Body of pancreas (tissue), 4 donors: ENCODE measurements around the gene GRIK1. TPM values are rescaled to one million over a fixed set of nuclear protein-coding genes. Genes with fewer than 3 reads are reported as not detected.

ENCODE experiments used
- ATAC-seq: fragments of 150-250 bp; one replicate; pipeline ENCODE4 v1.9.1; 2016
- DNase-seq, 4 donors: peaks; one replicate each; pipeline ENCODE4 v3.0.0-alpha.2; 2019
- H3K27ac ChIP-seq, 4 donors: fragments of 200-600 bp; sonication (generic); 1 replicate in 3 of 4; 2 replicates in 1 of 4; pipeline versions ENCODE4 v1.5.1 to v1.6.1; 2016 to 2019; ENCODE audit warnings: mild to moderate bottlenecking in 1 of 4, mixed read lengths in 1 of 4, moderate library complexity in 1 of 4
- H3K27me3 ChIP-seq, 2 donors: fragments of 200-600 bp; sonication (generic); one replicate each; pipeline ENCODE4 v1.6.0; 2016; ENCODE audit warnings: mild to moderate bottlenecking in 1 of 2
- H3K36me3 ChIP-seq, 2 donors: fragments of 200-600 bp; sonication (generic); replicated peaks in 1 of 2; 2 replicates each; pipeline ENCODE4 v1.5.1; 2016; ENCODE audit warnings: low read depth in 2 of 2; ENCODE audit not compliant: insufficient read depth in 1 of 2
- H3K4me1 ChIP-seq: fragments of 200-600 bp; sonication (generic); one replicate; pipeline ENCODE4 v1.6.0; 2016
- H3K4me3 ChIP-seq, 2 donors: fragments of 200-600 bp; sonication (generic); 1 replicate in 1 of 2; 2 replicates in 1 of 2; pipeline ENCODE4 v1.5.1; 2016 to 2019
- H3K9me3 ChIP-seq, 3 donors: fragments of 200-600 bp; sonication (generic); 1 replicate in 2 of 3; 2 replicates in 1 of 3; pipeline ENCODE4 v1.5.1; 2016
- CTCF ChIP-seq, 7 experiments: fragments of 450-650 bp in 4 of 7; fragments of 200-600 bp in 3 of 7; sonication (generic) in 3 of 7; IDR thresholded peaks; one replicate each; pipeline ENCODE4 v1.5.1; 2016 to 2019; ENCODE audit warnings: antibody characterized with exemption in 7 of 7
- POLR2A ChIP-seq, 3 donors: fragments of 450-650 bp; IDR thresholded peaks; one replicate each; pipeline ENCODE4 v1.6.1; 2016; ENCODE audit warnings: antibody characterized with exemption in 3 of 3, mild to moderate bottlenecking in 2 of 3
- WGBS, 2 donors: methylation state at CpG; one replicate each; pipeline ENCODE4 v1.1.5; 2017; 5-methylcytosine and 5-hydroxymethylcytosine counted together
- intact Hi-C: fragments of 100-400 bp; cut with DNase I; formaldehyde crosslinking; loops from one replicate; pipeline ENCODE4 v1.15.1; 2023
- total RNA-seq, 2 donors: library from RNA; depleted of rRNA; stranded (reverse); fragments of >200 nt; gene quantifications; one replicate each; pipeline ENCODE4 v1.1.0, GENCODE V29; 2016

GRIK1 gene
- total RNA-seq, 2 donors from 2014 or later: 0.66 TPM; not detected in 1

GRCh38 chr21:29854795-29855194 lies 85.0 kb downstream of the GRIK1 start:
- H3K27ac ChIP-seq: no peak overlapping the region
- H3K4me1 ChIP-seq: no peaks in the 10 kb centered on the region
- no peaks in the 10 kb centered on the region for H3K27me3 ChIP-seq
- intact Hi-C loops: no loop called here
- TF ChIP-seq POLR2A (IDR thresholded peaks at IDR 0.05) (no peak), CTCF (IDR thresholded peaks at IDR 0.05) (no peak)
- H3K36me3 ChIP-seq: no peaks in the 10 kb centered on the region
- no peaks in the 10 kb centered on the region for H3K9me3 ChIP-seq
- 95 to 100% methylated on average over 1 of the region's 1 CpG for WGBS, 2 donors
- ATAC-seq: no peak
- no peak for DNase-seq
- no peak overlapping the region for H3K4me3 ChIP-seq

- no peak for ATAC-seq
- Histone ChIP-seq H3K4me1 (no peaks in the 10 kb centered on the region), H3K36me3 (no peaks in the 10 kb centered on the region), H3K4me3 (no peak overlapping the region), H3K9me3 (no peaks in the 10 kb centered on the region), H3K27ac (no peak overlapping the region), H3K27me3 (no peaks in the 10 kb centered on the region)
- DNase-seq: no peak
- TF ChIP-seq POLR2A (IDR thresholded peaks at IDR 0.05) (no peak), CTCF (IDR thresholded peaks at IDR 0.05) (no peak)
- 63 to 65% methylated on average over 3 of the region's 3 CpGs for WGBS, 2 donors
- intact Hi-C loops: no loop called here
These were observed 88.2 kb downstream of the GRIK1 start for GRCh38 chr21:29851611-29852010.

DNA sequence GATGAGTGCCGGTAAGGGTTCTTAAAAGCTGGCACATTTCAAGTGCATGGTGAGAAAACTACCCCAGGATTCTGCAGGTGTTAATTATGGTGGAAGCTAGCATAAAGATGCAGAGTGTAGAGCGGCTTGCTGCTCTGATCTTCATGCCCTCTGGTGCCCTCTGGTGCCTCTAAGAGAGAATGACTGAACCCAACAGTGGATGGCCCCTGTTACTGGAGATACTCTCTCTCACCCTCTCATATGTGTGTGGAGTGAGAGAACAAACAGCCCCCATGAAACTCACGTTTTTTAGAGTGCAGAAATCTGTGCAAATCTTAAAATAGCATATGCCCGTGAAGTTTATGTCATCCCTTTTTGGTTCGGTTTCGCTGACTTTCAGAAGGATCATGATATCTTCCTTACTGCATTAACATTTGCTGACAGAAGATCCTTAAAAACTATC lies 90.0 kb downstream of the GRIK1 start:
- Histone ChIP-seq H3K4me3 (no peak overlapping the region), H3K9me3 (no peaks in the 10 kb centered on the region), H3K27ac (no peak overlapping the region), H3K27me3 (no peaks in the 10 kb centered on the region), H3K4me1 (no peaks in the 10 kb centered on the region), H3K36me3 (no peaks in the 10 kb centered on the region)
- no peak for TF ChIP-seq POLR2A (IDR thresholded peaks at IDR 0.05)
- peak; percentile 68 to 85 (median 79) for TF ChIP-seq CTCF (IDR thresholded peaks at IDR 0.05)
- peak; percentile 97 for ATAC-seq
- DNase-seq: peak; percentile 63 to 75 (median 70)
- WGBS, 2 donors: 32 to 35% methylated on average over 6 of the region's 6 CpGs
- intact Hi-C loops: loop anchor here (5.0 kb wide), 1 partner anchor 372 kb away; no protein-coding TSS in a partner anchor

GRCh38 chr21:29843804-29844203 lies 96.0 kb downstream of the GRIK1 start:
- DNase-seq: no peak
- H3K36me3 ChIP-seq: no peaks in the 10 kb centered on the region
- H3K27me3 ChIP-seq: no peaks in the 10 kb centered on the region
- TF ChIP-seq CTCF (IDR thresholded peaks at IDR 0.05) (no peak), POLR2A (IDR thresholded peaks at IDR 0.05) (no peak)
- no peak overlapping the region for H3K4me3 ChIP-seq
- no peaks in the 10 kb centered on the region for H3K9me3 ChIP-seq
- no peak for ATAC-seq
- WGBS, 2 donors: 93 to 95% methylated on average over 3 of the region's 3 CpGs
- H3K27ac ChIP-seq: no peak overlapping the region
- intact Hi-C loops: no loop called here
- H3K4me1 ChIP-seq: no peaks in the 10 kb centered on the region

- no peaks in the 10 kb centered on the region for H3K4me1 ChIP-seq
- intact Hi-C loops: no loop called here
- TF ChIP-seq POLR2A (IDR thresholded peaks at IDR 0.05): no peak
- no peaks in the 10 kb centered on the region for H3K36me3 ChIP-seq
- H3K4me3 ChIP-seq: no peak overlapping the region
- H3K27me3 ChIP-seq: no peaks in the 10 kb centered on the region
- H3K27ac ChIP-seq: no peak overlapping the region
- ATAC-seq (no peak), DNase-seq (no peak)
- 64 to 92% methylated on average over 2 of the region's 2 CpGs for WGBS, 2 donors
- no peaks in the 10 kb centered on the region for H3K9me3 ChIP-seq
These were observed 105.2 kb downstream of the GRIK1 start for GRCh38 chr21:29834617-29835016.
